ENCODE data around the gene MAP3K21.

MAP3K21 gene

DNA sequence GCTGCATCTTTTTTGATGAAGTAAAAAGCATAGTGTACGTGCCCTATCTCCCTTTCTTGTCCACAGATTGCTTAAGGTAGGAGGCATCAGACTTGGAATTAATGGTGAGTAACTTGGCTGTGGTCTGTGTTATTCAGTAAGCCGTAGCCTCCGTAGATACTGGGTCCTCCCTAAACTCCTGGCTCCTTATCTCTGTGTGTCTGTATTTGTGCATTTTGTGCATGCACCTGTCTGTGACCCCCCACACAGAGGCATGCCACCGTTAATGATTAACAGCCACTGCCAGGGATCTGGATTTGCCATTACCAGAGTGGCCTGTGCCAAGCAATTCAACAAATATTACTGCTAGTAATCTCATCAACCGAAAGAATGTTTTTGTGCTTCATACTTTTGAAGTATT, 31.9 kb downstream of the MAP3K21 start:
- no peak for DNase-seq (ENCODE audit: low read depth in 2 of 2)

DNA sequence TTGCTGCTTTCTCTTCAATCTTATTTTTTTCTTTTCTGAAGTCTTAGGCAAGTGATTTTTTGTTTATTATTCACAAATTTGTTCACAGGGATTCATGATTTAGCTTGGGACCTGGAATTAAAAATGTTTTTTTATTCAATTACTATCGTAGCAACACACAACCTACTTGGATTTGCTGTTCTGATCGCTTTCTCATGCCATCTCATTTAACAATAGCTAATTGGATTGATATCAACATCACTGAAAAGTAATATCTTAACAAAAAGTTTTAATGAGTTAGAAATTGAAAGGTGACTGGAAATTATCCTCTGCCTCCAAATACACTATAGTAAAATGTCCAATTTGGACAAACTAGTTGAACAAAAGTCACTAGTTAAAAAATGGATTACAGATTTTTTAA, 32.4 kb downstream of the MAP3K21 start:
- no peak for DNase-seq (ENCODE audit: low read depth in 2 of 2)

DNA sequence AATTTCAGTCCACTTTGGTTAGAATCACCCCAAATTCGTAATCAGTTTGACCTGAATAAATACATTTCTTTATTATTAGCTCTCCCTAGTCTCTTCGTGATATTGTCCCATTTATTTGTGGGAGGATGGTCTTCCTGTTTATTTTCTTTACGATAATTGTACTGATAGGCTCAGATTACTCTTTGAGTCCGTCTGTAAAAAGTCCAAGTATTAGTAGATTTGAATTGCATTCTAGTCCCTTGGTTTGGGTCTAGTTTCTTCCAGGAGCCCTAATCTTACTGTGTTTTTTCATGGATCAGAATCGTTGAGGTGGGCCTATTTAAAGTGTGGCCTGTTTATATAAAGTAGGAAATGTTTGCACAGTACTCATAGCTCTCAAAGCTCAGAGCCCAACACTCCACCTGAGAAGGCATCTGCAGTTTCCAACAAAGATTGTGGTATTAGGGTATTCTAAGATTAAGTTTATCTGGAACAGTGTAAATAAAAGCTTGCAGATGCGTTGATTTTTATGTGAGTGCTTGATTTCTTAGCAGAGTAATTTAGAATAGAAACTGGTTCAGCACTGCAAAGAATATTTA, 33.1 kb downstream of the MAP3K21 start:
- no peak for DNase-seq (ENCODE audit: low read depth in 2 of 2)

DNA sequence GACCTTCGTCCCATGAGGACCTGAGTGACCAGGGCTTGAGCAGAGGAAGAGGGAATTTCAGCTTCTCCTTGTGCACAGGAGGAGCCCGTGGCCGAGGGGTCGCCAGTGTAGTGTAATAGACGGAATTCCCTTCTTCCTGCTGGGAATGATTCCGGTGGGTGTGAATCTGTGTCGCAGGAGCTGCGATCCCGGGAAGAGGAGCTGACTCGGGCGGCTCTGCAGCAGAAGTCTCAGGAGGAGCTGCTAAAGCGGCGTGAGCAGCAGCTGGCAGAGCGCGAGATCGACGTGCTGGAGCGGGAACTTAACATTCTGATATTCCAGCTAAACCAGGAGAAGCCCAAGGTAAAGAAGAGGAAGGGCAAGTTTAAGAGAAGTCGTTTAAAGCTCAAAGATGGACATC, 34.4 kb downstream of the MAP3K21 start:
- no peak for DNase-seq (ENCODE audit: low read depth in 2 of 2)

DNA sequence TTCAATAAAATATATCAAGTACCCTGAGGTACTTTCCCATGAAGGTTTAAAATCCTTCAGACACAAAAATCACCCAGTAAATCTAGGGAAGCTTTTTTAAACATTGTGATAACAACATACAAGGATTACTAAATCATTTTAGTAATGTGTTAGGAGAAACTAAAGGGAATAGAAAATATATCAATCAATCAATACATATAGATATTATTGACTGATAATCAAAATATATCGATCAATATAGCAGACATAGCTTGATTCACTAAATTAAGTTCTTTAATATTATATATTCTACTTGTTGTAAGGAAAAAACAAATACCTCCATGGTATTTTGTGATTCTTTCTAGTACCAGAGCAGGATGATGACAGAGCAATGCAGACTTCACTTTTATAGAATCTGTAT, 35.2 kb downstream of the MAP3K21 start:
- no peak for DNase-seq (ENCODE audit: low read depth in 2 of 2)

DNA sequence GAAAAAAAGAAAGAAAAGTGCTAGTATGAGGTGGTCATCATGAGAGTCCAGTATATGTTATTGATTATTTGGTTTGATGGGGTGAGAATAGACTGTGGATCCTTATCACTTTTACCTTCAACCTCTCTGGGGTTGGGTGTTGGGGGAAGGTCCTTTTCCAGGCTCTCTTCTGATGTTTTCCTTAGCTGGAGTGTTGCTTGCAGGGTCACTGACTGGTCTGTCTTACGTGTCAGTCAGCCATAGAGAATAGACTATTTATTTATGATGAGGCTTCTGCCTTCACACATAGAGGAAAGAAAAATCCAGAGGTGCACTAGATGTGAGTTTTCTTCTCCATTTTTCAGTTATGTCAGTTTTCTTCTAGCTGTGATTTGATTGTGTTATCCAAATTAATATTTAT, 36.5 kb downstream of the MAP3K21 start:
- no peak for DNase-seq (ENCODE audit: low read depth in 2 of 2)

DNA sequence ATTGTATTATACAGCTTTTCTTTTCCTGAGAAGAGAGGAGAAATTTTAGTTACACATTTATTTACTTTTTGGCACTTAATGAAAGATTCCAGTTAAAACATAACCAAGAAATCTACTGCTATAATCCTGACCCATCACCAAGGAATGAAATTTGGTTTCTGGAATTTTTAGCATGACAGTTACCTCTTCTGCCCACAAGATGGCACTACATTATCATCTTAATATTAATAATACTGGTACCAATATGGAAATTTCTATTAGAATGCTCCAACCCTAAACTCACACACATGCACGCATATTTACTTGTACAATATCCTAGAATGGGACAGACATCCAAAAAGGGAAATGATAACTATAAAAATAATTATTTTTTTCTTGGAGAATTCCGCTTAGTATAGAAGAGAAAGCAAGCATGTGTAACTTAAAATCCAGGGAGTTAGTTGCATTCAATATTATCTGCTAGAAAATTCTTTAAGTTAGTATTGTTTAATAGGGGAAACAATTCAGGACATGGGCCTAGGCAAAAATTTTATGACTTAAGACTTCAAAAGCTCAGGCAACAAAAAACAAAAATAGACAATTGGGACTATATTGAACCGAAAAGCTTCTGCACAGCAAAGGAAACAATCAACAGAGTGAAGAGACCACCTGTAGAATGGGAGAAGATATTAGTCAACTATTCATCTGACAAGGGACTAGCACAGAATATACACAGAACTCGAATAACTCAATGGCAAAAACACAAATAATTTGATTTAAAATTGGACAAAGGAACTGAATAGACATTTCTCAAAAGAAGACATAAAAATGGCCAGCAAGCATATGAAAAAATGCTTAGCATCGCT, 37.4 kb downstream of the MAP3K21 start:
- no peak for DNase-seq (ENCODE audit: low read depth in 2 of 2)

DNA sequence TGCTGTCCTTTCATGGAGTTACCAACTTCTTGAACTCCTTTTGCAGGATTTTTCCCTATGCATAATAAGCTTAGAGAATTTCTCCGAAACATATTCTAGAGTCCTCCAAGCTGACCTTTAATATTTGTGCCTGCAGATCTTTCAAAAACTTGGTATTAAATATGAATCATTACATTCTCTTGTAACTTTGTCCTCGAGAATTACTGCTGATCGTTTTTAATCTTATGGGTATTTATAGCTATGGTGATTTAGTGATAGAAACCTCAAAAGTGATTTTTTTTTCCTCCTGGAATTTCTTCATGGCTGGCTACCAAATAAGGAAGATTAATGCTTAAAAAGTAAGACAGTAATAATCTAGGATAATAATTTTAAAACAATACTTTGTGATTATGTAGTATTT, 39.1 kb downstream of the MAP3K21 start:
- no peak for DNase-seq (ENCODE audit: low read depth in 2 of 2)

DNA sequence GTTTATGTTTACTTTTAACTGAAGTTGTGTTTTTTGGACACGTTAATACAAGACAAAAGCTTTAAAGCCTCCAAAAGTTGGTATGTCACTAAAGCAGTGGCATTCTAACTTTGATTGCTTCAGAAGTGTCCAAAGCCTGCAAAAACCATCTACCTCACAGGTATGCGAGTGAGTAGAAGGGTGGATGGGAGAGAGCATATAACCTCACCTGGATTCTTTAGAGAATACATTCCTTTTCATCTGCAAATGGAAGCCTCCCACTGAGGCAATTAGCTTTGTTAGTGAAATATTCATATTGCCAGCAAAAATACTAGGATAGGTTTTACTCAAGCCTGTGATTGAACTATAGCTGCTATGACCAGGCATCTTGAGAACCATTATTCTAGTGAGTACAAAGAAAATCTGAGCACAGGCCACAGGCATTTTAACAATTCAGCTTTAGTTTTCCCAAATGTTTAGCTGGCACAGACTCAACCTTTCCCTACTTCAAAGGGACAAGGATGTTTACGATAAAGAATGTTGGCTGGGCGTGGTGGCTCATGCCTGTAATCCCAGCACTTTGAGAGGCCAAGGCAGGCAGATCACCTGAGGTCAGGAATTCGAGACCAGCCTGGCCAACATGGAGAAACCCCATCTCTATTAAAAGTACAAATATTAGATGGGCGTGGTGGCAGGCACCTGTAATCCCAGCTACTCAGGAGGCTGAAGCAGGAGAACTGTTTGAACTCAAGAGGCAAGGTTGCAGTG, 39.7 kb downstream of the MAP3K21 start:
- no peak for DNase-seq (ENCODE audit: low read depth in 2 of 2)

DNA sequence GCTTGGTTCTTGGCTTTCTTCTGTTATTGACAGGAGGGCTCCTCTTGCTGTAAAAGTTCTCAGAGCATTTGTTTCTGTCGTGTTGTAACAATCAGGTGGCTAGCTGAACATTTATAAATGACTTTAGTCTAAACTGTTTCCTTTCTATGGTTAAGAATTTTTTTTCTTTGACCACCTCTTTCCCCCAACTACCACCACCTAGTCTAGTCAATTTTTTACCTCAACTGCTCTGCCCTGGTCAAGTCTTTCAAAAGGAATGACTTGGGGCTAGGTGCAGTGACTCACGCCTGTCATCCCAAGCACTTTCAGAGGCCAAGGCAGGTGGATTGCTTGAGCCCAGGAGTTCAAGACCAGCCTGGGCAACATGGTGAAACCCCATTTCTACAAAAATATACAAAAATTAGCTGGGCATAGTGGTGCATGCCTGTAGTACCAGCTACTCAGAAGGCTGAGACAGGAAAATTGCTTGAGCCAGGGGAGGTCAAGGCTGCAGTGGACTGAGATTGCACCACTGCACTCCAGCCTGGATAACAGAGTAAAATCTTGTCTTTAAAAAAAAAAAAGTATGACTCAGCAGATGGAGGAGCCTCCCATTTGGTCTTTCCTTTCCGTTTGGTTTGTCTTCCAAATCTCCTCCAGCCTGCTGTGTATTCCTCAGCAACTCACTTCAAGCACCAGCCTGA, 40.7 kb downstream of the MAP3K21 start:
- DNase-seq (ENCODE audit: low read depth in 2 of 2): no peak

DNA sequence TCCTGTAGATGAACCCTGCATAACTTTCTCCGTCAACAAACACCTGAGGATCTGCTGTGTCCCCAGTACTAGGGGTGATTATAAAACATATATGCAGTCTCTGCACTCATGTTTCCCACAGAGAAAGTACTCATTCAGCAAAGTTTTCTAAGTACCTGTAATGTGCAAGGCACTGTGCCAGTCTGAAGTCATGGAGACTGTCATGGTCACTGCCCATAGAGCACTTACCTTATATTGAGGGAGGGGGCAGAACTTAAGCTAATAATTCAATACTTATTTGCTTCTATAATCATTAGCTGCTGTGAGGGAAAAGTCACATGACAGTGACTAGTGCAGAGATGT, 41.2 kb downstream of the MAP3K21 start:
- DNase-seq (ENCODE audit: low read depth in 2 of 2): no peak

DNA sequence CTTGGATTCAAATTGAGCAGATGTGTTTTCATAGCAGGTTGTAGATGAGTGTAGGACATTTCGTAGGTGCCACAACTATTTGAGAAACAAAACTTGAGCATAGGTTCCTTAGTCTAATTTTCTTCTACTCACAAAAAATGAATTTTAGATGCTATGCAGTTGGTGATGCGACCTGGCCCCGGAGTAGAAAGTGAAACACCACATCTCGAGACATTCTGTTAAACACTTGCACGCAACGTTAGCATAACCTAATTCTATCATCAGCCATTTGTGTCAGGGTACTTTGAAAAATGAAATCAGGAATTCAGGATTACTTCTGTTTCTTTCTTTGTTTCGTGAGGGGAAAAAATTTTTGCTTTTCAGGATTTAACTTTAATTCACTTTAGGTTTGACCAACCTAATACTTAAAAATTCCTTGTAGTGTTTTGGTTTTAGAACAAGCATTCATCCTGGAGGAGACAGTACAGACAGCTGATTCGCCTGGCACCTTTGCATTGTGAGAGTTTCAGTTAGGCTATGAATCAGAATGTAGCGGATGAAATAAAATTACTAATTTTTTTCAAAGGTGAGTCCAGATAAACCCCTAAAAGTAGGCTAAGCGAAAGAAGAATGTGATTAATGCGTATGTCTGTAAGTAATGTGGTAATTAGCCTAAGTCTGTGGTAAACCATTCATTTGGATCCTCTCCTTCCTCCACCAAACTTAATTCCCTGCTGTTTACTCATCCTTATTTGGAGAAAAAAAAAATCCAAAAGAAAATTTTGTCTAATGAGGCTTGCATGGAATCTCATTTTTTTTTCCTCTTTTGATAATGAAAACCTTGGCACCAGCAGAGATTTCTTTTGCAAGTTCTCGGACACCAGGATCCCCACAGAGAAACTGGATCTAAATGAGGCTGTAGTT, 44.9 kb downstream of the MAP3K21 start:
- no peak for DNase-seq (ENCODE audit: low read depth in 2 of 2)

DNA sequence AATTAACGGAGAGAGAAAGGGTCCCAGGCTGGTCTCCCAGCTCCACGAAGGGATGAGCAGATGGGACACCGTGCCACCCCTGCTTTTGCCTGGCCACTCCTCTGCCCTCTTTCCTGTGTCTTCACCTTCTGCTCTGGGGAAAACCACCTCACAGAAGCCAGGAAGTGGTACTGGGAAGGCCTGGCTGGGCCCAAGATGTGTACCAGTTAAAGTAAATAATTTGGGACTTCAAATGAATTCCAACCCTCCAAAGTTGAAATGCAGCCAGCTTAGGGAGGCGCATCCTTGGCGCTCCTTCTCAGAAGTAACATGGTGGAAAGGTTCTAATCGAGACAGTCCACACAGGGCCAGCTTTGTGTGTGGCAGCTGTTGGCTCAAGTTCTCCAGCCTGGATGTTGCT, 45.7 kb downstream of the MAP3K21 start:
- DNase-seq (ENCODE audit: low read depth in 2 of 2): no peak

DNA sequence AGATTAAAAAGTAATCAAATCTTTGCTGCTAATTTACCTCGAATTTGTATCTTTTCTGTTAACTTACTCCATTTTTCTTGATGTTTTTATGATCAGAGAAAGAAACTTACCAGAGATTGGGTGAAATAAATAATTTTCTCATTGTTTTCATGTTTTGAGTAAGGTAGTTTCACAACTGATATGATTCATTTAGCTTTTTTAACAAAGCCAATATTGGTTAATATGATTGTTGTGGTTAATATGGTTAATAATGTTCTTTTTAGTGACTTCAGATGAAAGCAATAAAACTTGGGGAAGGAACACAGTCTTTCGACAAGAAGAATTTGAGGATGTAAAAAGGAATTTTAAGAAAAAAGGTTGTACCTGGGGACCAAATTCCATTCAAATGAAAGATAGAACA, 48.1 kb downstream of the MAP3K21 start:
- no peak for DNase-seq (ENCODE audit: low read depth in 2 of 2)

DNA sequence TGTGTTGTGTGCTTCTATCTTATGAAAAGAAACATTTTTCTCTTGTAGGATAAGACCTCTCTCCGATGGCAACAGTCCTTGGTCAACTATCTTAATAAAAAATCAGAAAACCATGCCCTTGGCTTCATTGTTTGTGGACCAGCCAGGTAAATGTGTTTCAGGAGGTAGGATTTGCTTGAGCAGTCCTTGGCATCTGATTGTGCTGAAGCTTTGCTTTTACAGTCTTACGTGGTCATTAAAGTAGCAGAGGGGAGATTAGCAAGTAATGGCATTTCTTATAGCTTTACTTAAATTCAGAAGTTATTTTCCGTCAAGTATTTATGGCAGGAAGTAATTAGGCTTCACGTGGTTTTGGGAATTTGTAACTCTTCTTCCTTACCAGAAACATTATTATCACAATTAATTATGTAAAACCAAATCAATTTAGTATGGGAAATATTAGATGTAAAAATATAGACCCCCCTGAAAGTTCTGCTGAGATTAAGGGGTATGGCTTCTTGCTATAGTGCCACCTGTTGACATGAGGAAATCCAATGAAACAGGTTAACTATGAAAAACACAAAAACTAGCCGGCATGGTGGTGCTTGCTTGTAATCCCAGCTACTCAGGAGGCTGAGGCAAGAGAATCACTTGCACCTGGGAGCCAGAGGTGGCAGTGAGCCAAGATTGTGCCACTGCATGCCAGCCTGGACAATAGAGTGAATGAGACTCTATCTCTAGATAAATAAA, 49.0 kb downstream of the MAP3K21 start:
- no peak for DNase-seq (ENCODE audit: low read depth in 2 of 2)

DNA sequence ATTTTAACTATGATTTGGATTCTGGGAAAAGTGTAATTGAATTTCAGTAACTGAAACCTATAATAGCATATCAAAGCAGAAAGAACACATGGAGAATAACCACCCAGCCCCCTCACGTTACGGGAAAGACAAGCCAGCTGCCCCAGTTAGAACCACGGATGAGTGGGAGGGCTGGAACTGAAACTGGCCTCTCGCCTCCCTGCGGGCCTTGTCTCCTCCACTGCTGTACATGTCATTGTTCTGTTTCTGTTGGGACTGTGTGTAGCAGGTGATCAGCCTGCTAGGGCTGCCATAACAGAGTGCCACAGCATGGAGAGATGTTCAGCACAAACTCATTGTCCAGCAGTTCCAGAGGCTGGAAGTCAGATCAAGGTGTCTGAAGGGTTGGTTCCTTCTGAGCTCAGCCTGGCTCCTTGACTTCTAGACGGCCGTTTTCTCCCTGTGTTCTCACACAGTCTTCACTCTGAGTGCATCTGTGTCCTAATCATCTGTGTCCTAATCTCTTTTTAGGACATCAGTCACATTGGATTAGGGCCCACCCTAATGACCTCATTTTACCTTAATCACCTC, 52.4 kb downstream of the MAP3K21 start:
- no peak for DNase-seq (ENCODE audit: low read depth in 2 of 2)

DNA sequence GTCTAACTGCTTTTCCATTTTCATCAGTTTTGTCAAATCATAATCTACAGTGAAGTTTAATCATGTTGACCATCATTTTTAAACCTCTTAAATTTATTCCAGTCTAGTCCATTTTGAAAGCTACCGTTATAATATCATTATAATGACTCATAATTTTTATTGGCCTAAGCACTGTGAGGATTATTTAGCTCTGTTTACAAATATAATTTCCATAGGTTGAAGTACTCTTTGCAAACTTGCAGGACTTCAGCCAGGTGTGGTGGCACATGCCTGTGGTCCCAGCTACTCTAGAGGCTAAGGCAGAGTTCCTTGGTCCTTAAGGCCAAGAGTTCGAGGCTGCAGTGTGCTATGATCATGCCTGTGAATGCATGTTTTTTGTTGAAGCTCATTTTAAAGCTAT, 54.3 kb downstream of the MAP3K21 start:
- DNase-seq (ENCODE audit: low read depth in 2 of 2): no peak

DNA sequence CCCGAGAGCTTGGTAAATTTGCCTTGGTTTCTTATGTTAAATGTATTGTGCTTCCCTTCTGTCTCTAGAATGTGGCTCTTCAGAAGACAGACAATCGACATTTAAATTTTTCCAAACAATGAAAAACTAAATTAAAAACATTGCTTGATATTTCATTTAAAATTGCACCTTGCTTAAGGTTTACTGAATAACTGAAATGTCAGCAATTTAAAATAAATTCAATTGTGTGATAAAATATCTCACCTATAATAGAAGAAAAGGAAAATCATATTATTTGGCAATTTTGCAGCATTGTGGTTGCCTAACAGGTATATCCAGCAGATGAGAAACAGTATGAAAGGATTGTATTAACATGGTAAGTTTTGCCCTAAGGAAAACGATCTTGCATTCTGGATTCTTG, 56.5 kb downstream of the MAP3K21 start:
- DNase-seq (ENCODE audit: low read depth in 2 of 2): no peak

DNA sequence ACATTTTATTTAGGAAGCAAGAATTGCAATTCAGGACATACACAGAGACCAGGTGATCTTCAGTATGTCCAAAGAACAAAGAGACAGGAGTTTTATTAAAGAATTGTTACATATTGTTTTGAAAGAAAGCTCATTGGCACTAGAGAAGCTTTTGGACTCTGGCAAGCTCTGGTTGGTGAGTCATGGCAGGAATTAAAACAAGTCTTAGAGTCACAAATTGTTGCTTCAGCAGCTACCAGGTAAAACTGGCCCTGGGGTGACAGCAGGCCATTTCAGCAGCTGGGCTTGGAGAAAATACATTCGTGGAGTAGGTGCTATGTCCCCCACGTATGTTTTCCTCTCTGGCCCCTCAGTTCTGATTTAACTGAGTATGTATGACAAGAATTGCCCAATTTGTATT, 58.8 kb downstream of the MAP3K21 start:
- DNase-seq (ENCODE audit: low read depth in 2 of 2): no peak

DNA sequence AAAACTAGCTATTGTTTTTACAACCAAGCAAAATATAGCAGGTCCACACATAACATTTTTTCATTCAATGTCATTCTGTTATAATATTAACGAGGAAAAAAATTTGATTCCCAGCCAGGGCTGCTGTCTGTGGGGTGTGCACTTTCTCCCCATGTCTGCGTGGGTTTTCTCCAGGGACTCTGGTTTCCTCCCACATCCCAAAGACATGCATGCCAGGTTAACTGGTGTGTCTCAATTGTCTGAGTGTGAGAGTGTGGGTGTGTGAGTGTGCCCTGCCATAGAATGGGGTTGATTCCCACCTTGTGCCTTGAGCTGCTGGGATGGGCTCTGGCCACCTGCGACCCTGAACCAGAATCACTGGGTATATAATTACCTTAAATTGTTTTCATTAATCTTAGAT, 60.1 kb downstream of the MAP3K21 start:
- no peak for DNase-seq (ENCODE audit: low read depth in 2 of 2)
